ENCODE measurements around the gene MICB.

GRCh38 chr6:31493875-31494694, 3.9 kb upstream of the MICB start:
- TF ChIP-seq CTCF (conservative IDR thresholded peaks at IDR 0.05 in 1 of 2, IDR thresholded peaks at IDR 0.05 in 1 of 2; ENCODE audit: extremely low read depth in 1 of 2, insufficient read depth in 1 of 2, low read depth in 1 of 2, low read length in 2 of 2): peak; percentile 77 to 95
- no peak for TF ChIP-seq EZH2 (IDR thresholded peaks at IDR 0.05; ENCODE audit: borderline replicate concordance, low read length)
